HepG2 (cell line): ENCODE data around the gene SDCCAG8. TPM values are rescaled to one million over a fixed set of nuclear protein-coding genes. Genes with fewer than 3 reads are reported as not detected.

Experiments
- ATAC-seq: fragments of 200-7000 bp; cut with Tn5 transposase; 3 replicates; pipeline ENCODE4 v1.9.1; 2020; ENCODE audit warnings: mild to moderate bottlenecking, moderate library complexity
- BruUV-seq: library from RNA; stranded (reverse); fragments of 400-500 nt; replicated peaks from 2 replicates; lab custom pipeline; 2021; lab: Mats Ljungman, UMichigan
- CTCF ChIA-PET: fragments of 300-600 bp; formaldehyde crosslinking; extraction: SDS; loops from one replicate; lab custom pipeline; 2021; ENCODE audit warnings: low total read pairs, inconsistent platforms, low intra/inter-chr PET ratio; lab: Yijun Ruan, JAX
- POLR2A ChIA-PET: fragments of 350-600 bp; sonication (Branson Sonifier 250); formaldehyde crosslinking; loops from one replicate; lab custom pipeline; 2020; ENCODE audit warnings: antibody characterized with exemption, inconsistent platforms; lab: Yijun Ruan, JAX
- DNase-seq: peaks from one replicate; pipeline ENCODE4 v3.0.0-alpha.2; 2015; ENCODE audit warnings: low spot score
- FAIRE-seq: peaks from 3 replicates; lab custom pipeline; 2011; peaks lifted over from hg19 to GRCh38; lab: Jason Lieb, UNC
- H2AFZ ChIP-seq: one replicate; pipeline ENCODE4 v1.6.1; 2011; ENCODE audit warnings: low read length, inconsistent platforms
- H3K27ac ChIP-seq: fragments of 300-600 bp; 3 replicates; pipeline ENCODE4 v1.8.0; 2011; ENCODE audit warnings: mixed run types, mild to moderate bottlenecking, mixed read lengths, low read length, inconsistent platforms; ENCODE audit not compliant: insufficient read depth; ENCODE audit errors: extremely low read length
- H3K27me3 ChIP-seq, 2 experiments: fragments of 200-600 bp in 1 of 2; 2 replicates in 1 of 2; 3 replicates in 1 of 2; pipeline versions ENCODE4 v1.6.0 to v1.8.0; 2011; ENCODE audit warnings: low read length in 2 of 2, mild to moderate bottlenecking in 2 of 2, moderate library complexity in 2 of 2, inconsistent platforms in 1 of 2; ENCODE audit not compliant: insufficient read depth in 2 of 2, control insufficient read depth in 1 of 2
- H3K36me3 ChIP-seq, 2 experiments: fragments of 200-600 bp in 1 of 2; replicated peaks in 1 of 2; 2 replicates in 1 of 2; 3 replicates in 1 of 2; pipeline versions ENCODE4 v1.5.1 to v1.8.0; 2011; ENCODE audit warnings: low read length in 2 of 2, inconsistent platforms in 1 of 2; ENCODE audit not compliant: insufficient read depth in 2 of 2, control insufficient read depth in 1 of 2
- H3K4me1 ChIP-seq: 2 replicates; pipeline ENCODE4 v1.5.1; 2012; ENCODE audit warnings: low read length, inconsistent platforms; ENCODE audit not compliant: insufficient read depth
- H3K4me2 ChIP-seq: 2 replicates; pipeline ENCODE4 v1.6.0; 2011; ENCODE audit warnings: low read depth, low read length, inconsistent platforms
- H3K4me3 ChIP-seq, 3 experiments: fragments of 200-600 bp in 1 of 3; sonication (generic), shearing (Covaris generic) in 1 of 3; replicated peaks in 1 of 3; 2 replicates each; pipeline ENCODE4 v1.5.1; 2011 to 2016; ENCODE audit warnings: low read length in 3 of 3, inconsistent platforms in 2 of 3, low read depth in 2 of 3, mild to moderate bottlenecking in 2 of 3, control low read depth in 1 of 3, mixed read lengths in 1 of 3; ENCODE audit not compliant: insufficient read depth in 1 of 3
- H3K79me2 ChIP-seq: one replicate; pipeline ENCODE4 v1.6.1; 2011; ENCODE audit warnings: low read length, inconsistent platforms; ENCODE audit not compliant: insufficient read depth
- H3K9ac ChIP-seq: 2 replicates; pipeline ENCODE4 v1.6.0; 2011; ENCODE audit warnings: mild to moderate bottlenecking, low read depth, low read length, inconsistent platforms; ENCODE audit not compliant: insufficient read depth
- H3K9me3 ChIP-seq: 2 replicates; pipeline ENCODE4 v1.5.1; 2012; ENCODE audit warnings: mild to moderate bottlenecking, low read length
- H4K20me1 ChIP-seq: 2 replicates; pipeline ENCODE4 v1.6.0; 2011; ENCODE audit warnings: inconsistent platforms, mild to moderate bottlenecking, low read length, moderate library complexity; ENCODE audit not compliant: insufficient read depth
- SP4 ChIP-seq: sonication (generic); formaldehyde crosslinking; IDR thresholded peaks from 2 replicates; pipeline ENCODE4 v1.8.1; 2023; ENCODE audit warnings: mild to moderate bottlenecking, missing genetic modification reagents
- SRF ChIP-seq: IDR thresholded peaks from 2 replicates; pipeline ENCODE4 v1.6.1; 2011; ENCODE audit warnings: mild to moderate bottlenecking, low read depth, low read length, moderate library complexity
- ZNF160 ChIP-seq: sonication (generic); formaldehyde crosslinking; IDR thresholded peaks from 2 replicates; pipeline ENCODE4 v1.8.0; 2022; ENCODE audit warnings: mild to moderate bottlenecking, inconsistent platforms, missing genetic modification reagents
- ZNF225 ChIP-seq: sonication (generic); formaldehyde crosslinking; IDR thresholded peaks from 2 replicates; pipeline ENCODE4 v1.4.0; 2020; ENCODE audit warnings: mild to moderate bottlenecking, missing genetic modification reagents
- ZNF331 ChIP-seq: sonication (generic); formaldehyde crosslinking; IDR thresholded peaks from 2 replicates; pipeline ENCODE4 v1.4.0; 2020; ENCODE audit warnings: missing genetic modification reagents
- ZNF543 ChIP-seq: sonication (generic); formaldehyde crosslinking; IDR thresholded peaks from 2 replicates; pipeline ENCODE4 v1.4.0; 2020; ENCODE audit warnings: mild to moderate bottlenecking, missing genetic modification reagents
- ZNF781 ChIP-seq: sonication (generic); formaldehyde crosslinking; IDR thresholded peaks from 2 replicates; pipeline ENCODE4 v1.5.1; 2020; ENCODE audit warnings: borderline replicate concordance, mild to moderate bottlenecking, missing genetic modification reagents; ENCODE audit errors: not compliant biosample characterization
- WGBS: methylation state at CpG from one replicate; pipeline ENCODE4 v1.1.6; 2017; ENCODE audit warnings: low lambda C conversion rate; 5-methylcytosine and 5-hydroxymethylcytosine counted together
- in situ Hi-C: cut with HindIII; loops from 2 replicates; pipeline ENCODE4 v1.10.0; 2017; ENCODE audit warnings: low pct_unique_long_range_greater_than_20kb; ENCODE audit not compliant: extremely low pct_ligation_motif_present
- intact Hi-C: fragments of 100-400 bp; cut with micrococcal nuclease; formaldehyde crosslinking; loops from one replicate; pipeline ENCODE4 v1.10.0; 2022; ENCODE audit not compliant: unreplicated experiment
- polyA plus RNA-seq, 8 experiments: library from polyadenylated mRNA; depleted of rRNA in 3 of 8; stranded (reverse) in 7 of 8; unstranded in 1 of 8; fragments of >200 nt; fragmentation: Illumina TruSeq in 4 of 8; extraction: Trizol in 4 of 8; gene quantifications; 2 replicates each; pipeline versions ENCODE4 v1.2.1 to v1.2.3, GENCODE V29; 2011 to 2016; ENCODE audit warnings: low read depth in 4 of 8, missing spikeins in 1 of 8, mixed read lengths in 1 of 8; ENCODE audit not compliant: insufficient read depth in 1 of 8
- total RNA-seq, 5 experiments: library from RNA; depleted of rRNA; stranded (reverse); fragments of >200 nt; fragmentation: Illumina TruSeq; extraction: Trizol; gene quantifications; 2 replicates each; pipeline ENCODE4 v1.2.3, GENCODE V29; 2016; ENCODE audit warnings: low read depth in 1 of 5
- TF ChIP-seq, protein P1 (sequence below): sonication (generic); formaldehyde crosslinking; IDR thresholded peaks from 2 replicates; pipeline ENCODE4 v1.5.1; 2020; ENCODE audit warnings: missing genetic modification reagents, mild to moderate bottlenecking, borderline replicate concordance
- TF ChIP-seq, protein P2 (sequence below), 2 experiments: fragments of 450-650 bp in 1 of 2; sonication (generic) in 1 of 2; formaldehyde crosslinking; IDR thresholded peaks; 2 replicates each; pipeline versions ENCODE4 v1.5.0 to v1.8.0; 2020 to 2022; ENCODE audit warnings: mild to moderate bottlenecking in 1 of 2, missing genetic modification reagents in 1 of 2
- TF ChIP-seq, protein P3 (sequence below): sonication (generic); formaldehyde crosslinking; IDR thresholded peaks from 2 replicates; pipeline ENCODE4 v1.4.0; 2020; ENCODE audit warnings: missing genetic modification reagents
- TF ChIP-seq, protein P4 (sequence below): sonication (generic); formaldehyde crosslinking; IDR thresholded peaks from 2 replicates; pipeline ENCODE4 v1.4.0; 2020; ENCODE audit warnings: missing genetic modification reagents
- TF ChIP-seq, protein P5 (sequence below): fragments of 450-650 bp; IDR thresholded peaks from 2 replicates; pipeline ENCODE4 v1.6.1; 2017
- TF ChIP-seq, protein P6 (sequence below): sonication (generic); formaldehyde crosslinking; IDR thresholded peaks from 2 replicates; pipeline ENCODE4 v1.8.0; 2022; ENCODE audit warnings: mild to moderate bottlenecking, missing genetic modification reagents

Gene SDCCAG8
- total and polyA plus RNA-seq, 2 of the 13 experiments (the other 11 are each of a cell fraction or from before 2014, with no cell fraction given) = 9.5 to 13.4 TPM

DNA sequence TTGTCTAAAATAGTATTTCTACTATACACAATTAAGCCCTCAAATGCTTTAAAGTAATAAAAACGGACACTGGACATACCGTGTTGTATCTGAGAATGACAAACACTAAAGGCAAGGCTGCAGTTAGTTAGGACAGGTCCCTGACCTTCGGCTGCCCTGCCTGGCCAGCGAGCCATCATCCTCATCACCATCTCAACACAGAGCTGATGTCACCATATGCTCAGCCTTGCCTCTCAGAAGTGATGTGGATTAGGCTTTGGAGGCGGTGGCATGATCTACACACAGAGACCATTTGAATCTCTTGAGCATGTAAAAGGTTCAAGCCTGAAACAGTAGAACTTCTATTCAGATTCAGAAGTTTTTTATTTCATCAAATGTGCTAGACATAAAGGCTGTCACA is 244.7 kb downstream of the SDCCAG8 start:
- in situ Hi-C loops (no loop called here), intact Hi-C loops (loop anchor here (10.0 kb wide), 1 partner anchor 156 kb away; no protein-coding TSS in a partner anchor)
- ATAC-seq = no peak
- no peaks in the 10 kb centered on the region for H3K36me3 ChIP-seq
- no peak for FAIRE-seq
- H4K20me1 ChIP-seq = no peaks in the 10 kb centered on the region
- ChIA-PET POLR2A (no interaction called here), CTCF (interaction anchor here (0.5 kb wide), 1 partner anchor 16 kb away, joined by 3 read pairs; no protein-coding TSS in a partner anchor)
- H3K27ac ChIP-seq = no peak overlapping the region
- no peak overlapping the region for H3K4me3 ChIP-seq
- DNase-seq = no peak
- peaks cover 3% of the 10 kb centered on the region for H3K4me1 ChIP-seq
- WGBS = 93% methylated on average over 5 of the region's 5 CpGs
- H3K9me3 ChIP-seq = no peaks in the 10 kb centered on the region
- H3K9ac ChIP-seq = no peak overlapping the region
- no peak overlapping the region for H3K4me2 ChIP-seq
- H3K79me2 ChIP-seq = no peaks in the 10 kb centered on the region
- no TSS peak for BruUV-seq
- H2AFZ ChIP-seq = no peak overlapping the region
- H3K27me3 ChIP-seq = no peaks in the 10 kb centered on the region
- TF ChIP-seq, protein P1, sequence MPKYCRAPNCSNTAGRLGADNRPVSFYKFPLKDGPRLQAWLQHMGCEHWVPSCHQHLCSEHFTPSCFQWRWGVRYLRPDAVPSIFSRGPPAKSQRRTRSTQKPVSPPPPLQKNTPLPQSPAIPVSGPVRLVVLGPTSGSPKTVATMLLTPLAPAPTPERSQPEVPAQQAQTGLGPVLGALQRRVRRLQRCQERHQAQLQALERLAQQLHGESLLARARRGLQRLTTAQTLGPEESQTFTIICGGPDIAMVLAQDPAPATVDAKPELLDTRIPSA (CRISPR knock-in tag) = no peak
- TF ChIP-seq ZNF160 (CRISPR knock-in tag) (no peak), ZNF543 (CRISPR knock-in tag) (no peak), SRF (no peak), ZNF331 (CRISPR knock-in tag) (no peak), ZNF225 (CRISPR knock-in tag) (no peak), ZNF781 (CRISPR knock-in tag) (no peak), SP4 (CRISPR knock-in tag) (no peak)
- TF ChIP-seq, protein P2, sequence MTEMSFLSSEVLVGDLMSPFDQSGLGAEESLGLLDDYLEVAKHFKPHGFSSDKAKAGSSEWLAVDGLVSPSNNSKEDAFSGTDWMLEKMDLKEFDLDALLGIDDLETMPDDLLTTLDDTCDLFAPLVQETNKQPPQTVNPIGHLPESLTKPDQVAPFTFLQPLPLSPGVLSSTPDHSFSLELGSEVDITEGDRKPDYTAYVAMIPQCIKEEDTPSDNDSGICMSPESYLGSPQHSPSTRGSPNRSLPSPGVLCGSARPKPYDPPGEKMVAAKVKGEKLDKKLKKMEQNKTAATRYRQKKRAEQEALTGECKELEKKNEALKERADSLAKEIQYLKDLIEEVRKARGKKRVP (CRISPR knock-in tag; IDR thresholded peaks at IDR 0.05) = no peak
- TF ChIP-seq, protein P3, sequence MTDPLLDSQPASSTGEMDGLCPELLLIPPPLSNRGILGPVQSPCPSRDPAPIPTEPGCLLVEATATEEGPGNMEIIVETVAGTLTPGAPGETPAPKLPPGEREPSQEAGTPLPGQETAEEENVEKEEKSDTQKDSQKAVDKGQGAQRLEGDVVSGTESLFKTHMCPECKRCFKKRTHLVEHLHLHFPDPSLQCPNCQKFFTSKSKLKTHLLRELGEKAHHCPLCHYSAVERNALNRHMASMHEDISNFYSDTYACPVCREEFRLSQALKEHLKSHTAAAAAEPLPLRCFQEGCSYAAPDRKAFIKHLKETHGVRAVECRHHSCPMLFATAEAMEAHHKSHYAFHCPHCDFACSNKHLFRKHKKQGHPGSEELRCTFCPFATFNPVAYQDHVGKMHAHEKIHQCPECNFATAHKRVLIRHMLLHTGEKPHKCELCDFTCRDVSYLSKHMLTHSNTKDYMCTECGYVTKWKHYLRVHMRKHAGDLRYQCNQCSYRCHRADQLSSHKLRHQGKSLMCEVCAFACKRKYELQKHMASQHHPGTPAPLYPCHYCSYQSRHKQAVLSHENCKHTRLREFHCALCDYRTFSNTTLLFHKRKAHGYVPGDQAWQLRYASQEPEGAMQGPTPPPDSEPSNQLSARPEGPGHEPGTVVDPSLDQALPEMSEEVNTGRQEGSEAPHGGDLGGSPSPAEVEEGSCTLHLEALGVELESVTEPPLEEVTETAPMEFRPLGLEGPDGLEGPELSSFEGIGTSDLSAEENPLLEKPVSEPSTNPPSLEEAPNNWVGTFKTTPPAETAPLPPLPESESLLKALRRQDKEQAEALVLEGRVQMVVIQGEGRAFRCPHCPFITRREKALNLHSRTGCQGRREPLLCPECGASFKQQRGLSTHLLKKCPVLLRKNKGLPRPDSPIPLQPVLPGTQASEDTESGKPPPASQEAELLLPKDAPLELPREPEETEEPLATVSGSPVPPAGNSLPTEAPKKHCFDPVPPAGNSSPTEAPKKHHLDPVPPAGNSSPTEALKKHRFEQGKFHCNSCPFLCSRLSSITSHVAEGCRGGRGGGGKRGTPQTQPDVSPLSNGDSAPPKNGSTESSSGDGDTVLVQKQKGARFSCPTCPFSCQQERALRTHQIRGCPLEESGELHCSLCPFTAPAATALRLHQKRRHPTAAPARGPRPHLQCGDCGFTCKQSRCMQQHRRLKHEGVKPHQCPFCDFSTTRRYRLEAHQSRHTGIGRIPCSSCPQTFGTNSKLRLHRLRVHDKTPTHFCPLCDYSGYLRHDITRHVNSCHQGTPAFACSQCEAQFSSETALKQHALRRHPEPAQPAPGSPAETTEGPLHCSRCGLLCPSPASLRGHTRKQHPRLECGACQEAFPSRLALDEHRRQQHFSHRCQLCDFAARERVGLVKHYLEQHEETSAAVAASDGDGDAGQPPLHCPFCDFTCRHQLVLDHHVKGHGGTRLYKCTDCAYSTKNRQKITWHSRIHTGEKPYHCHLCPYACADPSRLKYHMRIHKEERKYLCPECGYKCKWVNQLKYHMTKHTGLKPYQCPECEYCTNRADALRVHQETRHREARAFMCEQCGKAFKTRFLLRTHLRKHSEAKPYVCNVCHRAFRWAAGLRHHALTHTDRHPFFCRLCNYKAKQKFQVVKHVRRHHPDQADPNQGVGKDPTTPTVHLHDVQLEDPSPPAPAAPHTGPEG = no peak
- TF ChIP-seq, protein P4, sequence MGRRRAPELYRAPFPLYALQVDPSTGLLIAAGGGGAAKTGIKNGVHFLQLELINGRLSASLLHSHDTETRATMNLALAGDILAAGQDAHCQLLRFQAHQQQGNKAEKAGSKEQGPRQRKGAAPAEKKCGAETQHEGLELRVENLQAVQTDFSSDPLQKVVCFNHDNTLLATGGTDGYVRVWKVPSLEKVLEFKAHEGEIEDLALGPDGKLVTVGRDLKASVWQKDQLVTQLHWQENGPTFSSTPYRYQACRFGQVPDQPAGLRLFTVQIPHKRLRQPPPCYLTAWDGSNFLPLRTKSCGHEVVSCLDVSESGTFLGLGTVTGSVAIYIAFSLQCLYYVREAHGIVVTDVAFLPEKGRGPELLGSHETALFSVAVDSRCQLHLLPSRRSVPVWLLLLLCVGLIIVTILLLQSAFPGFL (CRISPR knock-in tag) = no peak
- TF ChIP-seq, protein P5, sequence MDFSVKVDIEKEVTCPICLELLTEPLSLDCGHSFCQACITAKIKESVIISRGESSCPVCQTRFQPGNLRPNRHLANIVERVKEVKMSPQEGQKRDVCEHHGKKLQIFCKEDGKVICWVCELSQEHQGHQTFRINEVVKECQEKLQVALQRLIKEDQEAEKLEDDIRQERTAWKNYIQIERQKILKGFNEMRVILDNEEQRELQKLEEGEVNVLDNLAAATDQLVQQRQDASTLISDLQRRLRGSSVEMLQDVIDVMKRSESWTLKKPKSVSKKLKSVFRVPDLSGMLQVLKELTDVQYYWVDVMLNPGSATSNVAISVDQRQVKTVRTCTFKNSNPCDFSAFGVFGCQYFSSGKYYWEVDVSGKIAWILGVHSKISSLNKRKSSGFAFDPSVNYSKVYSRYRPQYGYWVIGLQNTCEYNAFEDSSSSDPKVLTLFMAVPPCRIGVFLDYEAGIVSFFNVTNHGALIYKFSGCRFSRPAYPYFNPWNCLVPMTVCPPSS = no peak
- TF ChIP-seq, protein P6, sequence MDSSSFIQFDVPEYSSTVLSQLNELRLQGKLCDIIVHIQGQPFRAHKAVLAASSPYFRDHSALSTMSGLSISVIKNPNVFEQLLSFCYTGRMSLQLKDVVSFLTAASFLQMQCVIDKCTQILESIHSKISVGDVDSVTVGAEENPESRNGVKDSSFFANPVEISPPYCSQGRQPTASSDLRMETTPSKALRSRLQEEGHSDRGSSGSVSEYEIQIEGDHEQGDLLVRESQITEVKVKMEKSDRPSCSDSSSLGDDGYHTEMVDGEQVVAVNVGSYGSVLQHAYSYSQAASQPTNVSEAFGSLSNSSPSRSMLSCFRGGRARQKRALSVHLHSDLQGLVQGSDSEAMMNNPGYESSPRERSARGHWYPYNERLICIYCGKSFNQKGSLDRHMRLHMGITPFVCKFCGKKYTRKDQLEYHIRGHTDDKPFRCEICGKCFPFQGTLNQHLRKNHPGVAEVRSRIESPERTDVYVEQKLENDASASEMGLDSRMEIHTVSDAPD (CRISPR knock-in tag) = no peak
